Gastrocnemius medialis (tissue), 4 donors: ENCODE data around the gene PNPT1. TPM values are rescaled to one million over a fixed set of nuclear protein-coding genes. Genes with fewer than 3 reads are reported as not detected.

ENCODE experiments used
- ATAC-seq, 2 donors: fragments of 150-250 bp; one replicate each; pipeline ENCODE4 v1.9.1; 2016
- DNase-seq, 2 donors: peaks; one replicate each; pipeline ENCODE4 v3.0.0-alpha.2; 2019
- H3K27ac ChIP-seq, 4 donors: fragments of 200-600 bp; sonication (generic); 1 replicate in 1 of 4; 2 replicates in 3 of 4; pipeline ENCODE4 v1.5.1; 2016 to 2018; ENCODE audit warnings: mild to moderate bottlenecking in 2 of 4, moderate library complexity in 1 of 4
- H3K27me3 ChIP-seq, 3 donors: fragments of 200-600 bp; sonication (generic) in 2 of 3; 1 replicate in 1 of 3; 2 replicates in 2 of 3; pipeline versions ENCODE4 v1.5.1 to v1.6.0; 2016 to 2019; ENCODE audit warnings: mild to moderate bottlenecking in 1 of 3, moderate library complexity in 1 of 3
- H3K36me3 ChIP-seq, 2 donors: fragments of 200-600 bp; sonication (generic) in 1 of 2; one replicate each; pipeline ENCODE4 v1.5.1; 2017 to 2018
- H3K4me1 ChIP-seq, 2 donors: fragments of 200-600 bp; sonication (generic) in 1 of 2; one replicate each; pipeline ENCODE4 v1.5.1; 2016 to 2017; ENCODE audit warnings: mild to moderate bottlenecking in 2 of 2
- H3K4me3 ChIP-seq, 4 donors: fragments of 200-600 bp; sonication (generic) in 3 of 4; 1 replicate in 1 of 4; 2 replicates in 3 of 4; pipeline ENCODE4 v1.5.1; 2016 to 2019; ENCODE audit warnings: mild to moderate bottlenecking in 2 of 4
- H3K9me3 ChIP-seq, 3 donors: fragments of 200-600 bp; sonication (generic) in 2 of 3; 1 replicate in 1 of 3; 2 replicates in 2 of 3; pipeline ENCODE4 v1.5.1; 2016 to 2019
- CTCF ChIP-seq, 5 experiments: fragments of 450-650 bp in 3 of 5; fragments of 200-600 bp in 2 of 5; sonication (generic) in 2 of 5; IDR thresholded peaks in 4 of 5; conservative IDR thresholded peaks in 1 of 5; 1 replicate in 4 of 5; 2 replicates in 1 of 5; pipeline ENCODE4 v1.5.1; 2016 to 2019; ENCODE audit warnings: antibody characterized with exemption in 5 of 5, mild to moderate bottlenecking in 3 of 5, moderate library complexity in 3 of 5
- POLR2A ChIP-seq, 2 donors: fragments of 450-650 bp; IDR thresholded peaks; one replicate each; pipeline ENCODE4 v1.6.1; 2017; ENCODE audit warnings: antibody characterized with exemption in 2 of 2, mild to moderate bottlenecking in 2 of 2, moderate library complexity in 2 of 2
- in situ Hi-C, 4 donors: fragments of 200-750 bp; cut with MboI; loops; one replicate each; pipeline versions ENCODE4 v1.15.0 to v1.8.0; 2017; ENCODE audit warnings: low sequenced_read_pairs in 4 of 4
- intact Hi-C: fragments of 100-400 bp; cut with DNase I; formaldehyde crosslinking; loops from one replicate; pipeline ENCODE4 v1.15.1; 2023; ENCODE audit warnings: low total_unique reads
- total RNA-seq, 4 donors: library from RNA; depleted of rRNA; stranded (reverse); fragments of >200 nt; gene quantifications; one replicate each; pipeline versions ENCODE4 v1.1.0 to v1.2.3, GENCODE V29; 2016

Gene PNPT1
- total RNA-seq, 4 donors from 2014 or later: 14.1 to 26.0 (median 20.5) TPM

- intact Hi-C loops (no loop called here), in situ Hi-C loops (no loop called here)
- DNase-seq (no peak), ATAC-seq (no peak)
- Histone ChIP-seq H3K9me3 (no peaks in the 10 kb centered on the region), H3K36me3 (peaks cover 0 to 21% of the 10 kb centered on the region in 2 donors), H3K27ac (no peak overlapping the region), H3K4me3 (no peak overlapping the region), H3K4me1 (no peaks in the 10 kb centered on the region), H3K27me3 (no peaks in the 10 kb centered on the region)
- TF ChIP-seq POLR2A (IDR thresholded peaks at IDR 0.05) (no peak), CTCF (IDR thresholded peaks at IDR 0.05 in 4 of 5, conservative IDR thresholded peaks at IDR 0.05 in 1 of 5) (no peak)
Observed at GRCh38 chr2:55628931-55629330, 64.7 kb downstream of the PNPT1 start.

GRCh38 chr2:55627915-55628314 lies 65.7 kb downstream of the PNPT1 start:
- DNase-seq (no peak), ATAC-seq (no peak)
- Histone ChIP-seq H3K27me3 (no peaks in the 10 kb centered on the region), H3K4me1 (no peaks in the 10 kb centered on the region), H3K4me3 (no peak overlapping the region), H3K27ac (no peak overlapping the region), H3K36me3 (peaks cover 0 to 14% of the 10 kb centered on the region in 2 donors), H3K9me3 (no peaks in the 10 kb centered on the region)
- TF ChIP-seq CTCF (IDR thresholded peaks at IDR 0.05 in 4 of 5, conservative IDR thresholded peaks at IDR 0.05 in 1 of 5): no peak
- TF ChIP-seq POLR2A (IDR thresholded peaks at IDR 0.05): no peak
- in situ Hi-C loops: no loop called here
- intact Hi-C loops: no loop called here

GRCh38 chr2:55621802-55622201 lies 71.8 kb downstream of the PNPT1 start:
- TF ChIP-seq POLR2A (IDR thresholded peaks at IDR 0.05) (no peak), CTCF (IDR thresholded peaks at IDR 0.05 in 4 of 5, conservative IDR thresholded peaks at IDR 0.05 in 1 of 5) (no peak)
- no peak overlapping the region for H3K27ac ChIP-seq
- intact Hi-C loops (no loop called here), in situ Hi-C loops (no loop called here)
- no peak overlapping the region for H3K4me3 ChIP-seq
- no peaks in the 10 kb centered on the region for H3K27me3 ChIP-seq
- no peaks in the 10 kb centered on the region for H3K36me3 ChIP-seq
- DNase-seq (no peak), ATAC-seq (no peak)
- H3K9me3 ChIP-seq: no peaks in the 10 kb centered on the region
- peaks cover 16% of the 10 kb centered on the region in 2 donors for H3K4me1 ChIP-seq

GRCh38 chr2:55620123-55620779 lies 73.4 kb downstream of the PNPT1 start:
- intact Hi-C loops: no loop called here
- no peaks in the 10 kb centered on the region for H3K9me3 ChIP-seq
- no peaks in the 10 kb centered on the region for H3K36me3 ChIP-seq
- TF ChIP-seq POLR2A (IDR thresholded peaks at IDR 0.05): no peak
- TF ChIP-seq CTCF (IDR thresholded peaks at IDR 0.05 in 4 of 5, conservative IDR thresholded peaks at IDR 0.05 in 1 of 5): peak in 1 of 5 experiments; percentile 19
- H3K27me3 ChIP-seq: no peaks in the 10 kb centered on the region
- H3K27ac ChIP-seq: no peak overlapping the region
- peaks cover 22 to 25% of the 10 kb centered on the region in 2 donors for H3K4me1 ChIP-seq
- H3K4me3 ChIP-seq: no peak overlapping the region
- in situ Hi-C loops: no loop called here
- DNase-seq (no peak), ATAC-seq (no peak)
